GM12878 (cell line): ENCODE measurements around the gene CIAPIN1. TPM values are rescaled to one million over a fixed set of nuclear protein-coding genes. Genes with fewer than 3 reads are reported as not detected.

ENCODE experiments used
- polyA plus RNA-seq, 11 experiments: library from polyadenylated mRNA; depleted of rRNA in 4 of 11; unstranded in 6 of 11; stranded (reverse) in 5 of 11; fragments of >200 nt; fragmentation: Nextera tagmentation in 4 of 11; fragmentation: Illumina TruSeq in 1 of 11; extraction: Ambion mirVana in 4 of 11; extraction: Trizol in 1 of 11; gene quantifications; 1 replicate in 1 of 11; 2 replicates in 10 of 11; pipeline versions ENCODE4 v1.2.1 to v1.2.3, GENCODE V29; 2011 to 2016; ENCODE audit warnings: inconsistent platforms in 2 of 11, missing spikeins in 2 of 11, low read depth in 1 of 11
- total RNA-seq, 4 experiments: library from RNA; depleted of rRNA in 3 of 4; stranded (reverse); fragments of >200 nt in 3 of 4; fragmentation: Illumina TruSeq in 1 of 4; extraction: Trizol in 1 of 4; gene quantifications; 2 replicates each; pipeline versions ENCODE4 v1.2.1 to v1.2.3, GENCODE V29; 2013 to 2021

The CIAPIN1 gene
- total and polyA plus RNA-seq, 10 of the 15 experiments (the other 5 are each of a cell fraction or from before 2014, with no cell fraction given) = 46.2 to 150 (median 54.3) TPM

Other genes starting within 250 kb of the CIAPIN1 start
Only the 7 nearest of the 13 such genes appear.
- gene CCL22, start 88.6 kb downstream of the CIAPIN1 start, total RNA-seq (2014; rRNA removed) = 114 and 118 TPM in 2 replicates
- 132 and 137 TPM in 2 replicates for gene CCL22, start 88.6 kb downstream of the CIAPIN1 start, total RNA-seq (2014; rRNA removed; fragmentation: Illumina TruSeq; extraction: Trizol)
- 704 and 775 TPM in 2 replicates for gene CCL22, start 88.6 kb downstream of the CIAPIN1 start, total RNA-seq (2021)
- gene CCL22, start 88.6 kb downstream of the CIAPIN1 start, polyA plus RNA-seq (2011; rRNA removed) = 14.5 and 38.0 TPM in 2 replicates
- 508 and 540 TPM in 2 replicates for gene CCL22, start 88.6 kb downstream of the CIAPIN1 start, polyA plus RNA-seq (2014; fragmentation: Illumina TruSeq; extraction: Trizol)
- 100 to 1,000 TPM; 581 to 591 TPM for gene CCL22, start 88.6 kb downstream of the CIAPIN1 start, polyA plus RNA-seq (2014; fragmentation: Nextera tagmentation; extraction: Ambion mirVana)
- gene CCL22, start 88.6 kb downstream of the CIAPIN1 start, polyA plus RNA-seq (2014; rRNA removed) = 221 and 240 TPM in 2 replicates
- gene CCL22, start 88.6 kb downstream of the CIAPIN1 start, polyA plus RNA-seq (2016; fragmentation: Nextera tagmentation; extraction: Ambion mirVana) = 100 to 1,000 TPM; 347 to 350 TPM
- gene CX3CL1, start 74.9 kb downstream of the CIAPIN1 start, total RNA-seq (2014; rRNA removed) = 0.68 and 1.1 TPM in 2 replicates
- gene CX3CL1, start 74.9 kb downstream of the CIAPIN1 start, total RNA-seq (2014; rRNA removed; fragmentation: Illumina TruSeq; extraction: Trizol) = 0.31 and 0.41 TPM in 2 replicates
- 0.77 and 1.2 TPM in 2 replicates for gene CX3CL1, start 74.9 kb downstream of the CIAPIN1 start, total RNA-seq (2021)
- gene CX3CL1, start 74.9 kb downstream of the CIAPIN1 start, polyA plus RNA-seq (2011; rRNA removed) = 0.59 and 1.2 TPM in 2 replicates
- 0.48 and 0.60 TPM in 2 replicates for gene CX3CL1, start 74.9 kb downstream of the CIAPIN1 start, polyA plus RNA-seq (2014; fragmentation: Illumina TruSeq; extraction: Trizol)
- gene CX3CL1, start 74.9 kb downstream of the CIAPIN1 start, polyA plus RNA-seq (2014; fragmentation: Nextera tagmentation; extraction: Ambion mirVana) = under 1 TPM; 0.03 to 0.05 TPM
- gene CX3CL1, start 74.9 kb downstream of the CIAPIN1 start, polyA plus RNA-seq (2014; rRNA removed) = 0.63 and 1.2 TPM in 2 replicates
- gene CX3CL1, start 74.9 kb downstream of the CIAPIN1 start, polyA plus RNA-seq (2016; fragmentation: Nextera tagmentation; extraction: Ambion mirVana) = under 1 TPM; 0.16 to 0.18 TPM
- 66.1 and 72.0 TPM in 2 replicates for gene CCL17, start 42.6 kb downstream of the CIAPIN1 start, total RNA-seq (2014; rRNA removed)
- gene CCL17, start 42.6 kb downstream of the CIAPIN1 start, total RNA-seq (2014; rRNA removed; fragmentation: Illumina TruSeq; extraction: Trizol) = 54.8 and 54.9 TPM in 2 replicates
- gene CCL17, start 42.6 kb downstream of the CIAPIN1 start, total RNA-seq (2021) = 33.1 and 39.5 TPM in 2 replicates
- gene CCL17, start 42.6 kb downstream of the CIAPIN1 start, polyA plus RNA-seq (2011; rRNA removed) = 0.92 and 1.2 TPM in 2 replicates
- 26.2 and 55.9 TPM in 2 replicates for gene CCL17, start 42.6 kb downstream of the CIAPIN1 start, polyA plus RNA-seq (2014; fragmentation: Illumina TruSeq; extraction: Trizol)
- gene CCL17, start 42.6 kb downstream of the CIAPIN1 start, polyA plus RNA-seq (2014; fragmentation: Nextera tagmentation; extraction: Ambion mirVana) = 10 to 100 TPM; 26.4 to 31.2 TPM
- gene CCL17, start 42.6 kb downstream of the CIAPIN1 start, polyA plus RNA-seq (2014; rRNA removed) = 84.9 and 107 TPM in 2 replicates
- 10 to 100 TPM; 28.3 to 35.2 TPM for gene CCL17, start 42.6 kb downstream of the CIAPIN1 start, polyA plus RNA-seq (2016; fragmentation: Nextera tagmentation; extraction: Ambion mirVana)
- gene COQ9, start 94 bp upstream of the CIAPIN1 start, total RNA-seq (2014; rRNA removed) = 50.3 and 51.3 TPM in 2 replicates
- 40.1 and 43.0 TPM in 2 replicates for gene COQ9, start 94 bp upstream of the CIAPIN1 start, total RNA-seq (2014; rRNA removed; fragmentation: Illumina TruSeq; extraction: Trizol)
- 35.2 and 42.7 TPM in 2 replicates for gene COQ9, start 94 bp upstream of the CIAPIN1 start, total RNA-seq (2021)
- 52.6 and 64.7 TPM in 2 replicates for gene COQ9, start 94 bp upstream of the CIAPIN1 start, polyA plus RNA-seq (2011; rRNA removed)
- 55.9 and 56.5 TPM in 2 replicates for gene COQ9, start 94 bp upstream of the CIAPIN1 start, polyA plus RNA-seq (2014; fragmentation: Illumina TruSeq; extraction: Trizol)
- 10 to 100 TPM; 24.1 to 32.7 TPM for gene COQ9, start 94 bp upstream of the CIAPIN1 start, polyA plus RNA-seq (2014; fragmentation: Nextera tagmentation; extraction: Ambion mirVana)
- gene COQ9, start 94 bp upstream of the CIAPIN1 start, polyA plus RNA-seq (2014; rRNA removed) = 48.9 and 57.9 TPM in 2 replicates
- gene COQ9, start 94 bp upstream of the CIAPIN1 start, polyA plus RNA-seq (2016; fragmentation: Nextera tagmentation; extraction: Ambion mirVana) = 10 to 100 TPM; 69.7 to 79.7 TPM
- 78.7 and 88.8 TPM in 2 replicates for gene POLR2C, start 15.3 kb upstream of the CIAPIN1 start, total RNA-seq (2014; rRNA removed)
- 44.1 and 45.0 TPM in 2 replicates for gene POLR2C, start 15.3 kb upstream of the CIAPIN1 start, total RNA-seq (2014; rRNA removed; fragmentation: Illumina TruSeq; extraction: Trizol)
- gene POLR2C, start 15.3 kb upstream of the CIAPIN1 start, total RNA-seq (2021) = 45.0 and 46.5 TPM in 2 replicates
- gene POLR2C, start 15.3 kb upstream of the CIAPIN1 start, polyA plus RNA-seq (2011; rRNA removed) = 60.6 and 93.0 TPM in 2 replicates
- gene POLR2C, start 15.3 kb upstream of the CIAPIN1 start, polyA plus RNA-seq (2014; fragmentation: Illumina TruSeq; extraction: Trizol) = 52.2 and 59.5 TPM in 2 replicates
- 10 to 100 TPM; 26.9 to 40.2 TPM for gene POLR2C, start 15.3 kb upstream of the CIAPIN1 start, polyA plus RNA-seq (2014; fragmentation: Nextera tagmentation; extraction: Ambion mirVana)
- gene POLR2C, start 15.3 kb upstream of the CIAPIN1 start, polyA plus RNA-seq (2014; rRNA removed) = 70.0 and 77.6 TPM in 2 replicates
- gene POLR2C, start 15.3 kb upstream of the CIAPIN1 start, polyA plus RNA-seq (2016; fragmentation: Nextera tagmentation; extraction: Ambion mirVana) = 10 to 100 TPM; 56.6 to 59.0 TPM
- 2.1 and 2.2 TPM in 2 replicates for gene DOK4, start 39.1 kb upstream of the CIAPIN1 start, total RNA-seq (2014; rRNA removed)
- 1.1 and 1.2 TPM in 2 replicates for gene DOK4, start 39.1 kb upstream of the CIAPIN1 start, total RNA-seq (2014; rRNA removed; fragmentation: Illumina TruSeq; extraction: Trizol)
- gene DOK4, start 39.1 kb upstream of the CIAPIN1 start, total RNA-seq (2021) = 2.9 and 3.0 TPM in 2 replicates
- gene DOK4, start 39.1 kb upstream of the CIAPIN1 start, polyA plus RNA-seq (2011; rRNA removed) = 4.1 and 7.0 TPM in 2 replicates
- gene DOK4, start 39.1 kb upstream of the CIAPIN1 start, polyA plus RNA-seq (2014; fragmentation: Illumina TruSeq; extraction: Trizol) = 0.60 and 1.6 TPM in 2 replicates
- under 1 TPM in 1 of 2 experiments, not detected in 1; 0.20 TPM for gene DOK4, start 39.1 kb upstream of the CIAPIN1 start, polyA plus RNA-seq (2014; fragmentation: Nextera tagmentation; extraction: Ambion mirVana)
- 2.4 and 2.9 TPM in 2 replicates for gene DOK4, start 39.1 kb upstream of the CIAPIN1 start, polyA plus RNA-seq (2014; rRNA removed)
- gene DOK4, start 39.1 kb upstream of the CIAPIN1 start, polyA plus RNA-seq (2016; fragmentation: Nextera tagmentation; extraction: Ambion mirVana) = 1 to 10 TPM; 3.4 to 3.6 TPM
- 3.5 and 5.9 TPM in 2 replicates for gene CCDC102A, start 89.2 kb upstream of the CIAPIN1 start, total RNA-seq (2014; rRNA removed)
- gene CCDC102A, start 89.2 kb upstream of the CIAPIN1 start, total RNA-seq (2014; rRNA removed; fragmentation: Illumina TruSeq; extraction: Trizol) = 1.2 and 1.6 TPM in 2 replicates
- 5.1 and 5.6 TPM in 2 replicates for gene CCDC102A, start 89.2 kb upstream of the CIAPIN1 start, total RNA-seq (2021)
- gene CCDC102A, start 89.2 kb upstream of the CIAPIN1 start, polyA plus RNA-seq (2011; rRNA removed) = 2.2 and 5.1 TPM in 2 replicates
- 0.59 and 0.76 TPM in 2 replicates for gene CCDC102A, start 89.2 kb upstream of the CIAPIN1 start, polyA plus RNA-seq (2014; fragmentation: Illumina TruSeq; extraction: Trizol)
- gene CCDC102A, start 89.2 kb upstream of the CIAPIN1 start, polyA plus RNA-seq (2014; fragmentation: Nextera tagmentation; extraction: Ambion mirVana) = under 1 TPM; 0.03 to 0.53 TPM
- 3.3 and 4.1 TPM in 2 replicates for gene CCDC102A, start 89.2 kb upstream of the CIAPIN1 start, polyA plus RNA-seq (2014; rRNA removed)
- 1 to 10 TPM in 1 of 2 experiments, under 1 TPM in 1; 0.63 to 3.3 TPM for gene CCDC102A, start 89.2 kb upstream of the CIAPIN1 start, polyA plus RNA-seq (2016; fragmentation: Nextera tagmentation; extraction: Ambion mirVana)